Activated CD8-positive, alpha-beta memory T cell treated with anti-CD3 and anti-CD28 coated beads, Interleukin-2, amount 10 ng/mL, durations not matched to agents 7 days and 5 days (primary cell): ENCODE data around the gene PRPF8. TPM values are rescaled to one million over a fixed set of nuclear protein-coding genes. Genes with fewer than 3 reads are reported as not detected.

Experiments
- ATAC-seq: fragments of 150-1000 bp; cut with Tn5 transposase; one replicate; pipeline ENCODE4 v1.10.0; 2021; ENCODE audit warnings: moderate library complexity
- CTCF ChIA-PET: fragments of 350-600 bp; sonication (Branson Sonifier 250); formaldehyde crosslinking; loops from one replicate; lab custom pipeline; 2021; ENCODE audit warnings: antibody characterized with exemption; lab: Charles Lee
- DNase-seq: peaks from one replicate; pipeline ENCODE4 v3.0.0-alpha.2; 2020
- H3K27ac Mint-ChIP-seq: one replicate; pipeline ENCODE4 v1.8.0; 2021; ENCODE audit warnings: mild to moderate bottlenecking, mixed read lengths
- H3K27me3 Mint-ChIP-seq: one replicate; pipeline ENCODE4 v1.8.0; 2021; ENCODE audit warnings: mixed read lengths
- H3K36me3 Mint-ChIP-seq: one replicate; pipeline ENCODE4 v1.8.0; 2021; ENCODE audit warnings: mild to moderate bottlenecking, mixed read lengths
- H3K4me1 Mint-ChIP-seq: one replicate; pipeline ENCODE4 v1.8.0; 2021; ENCODE audit warnings: mixed read lengths
- H3K4me3 Mint-ChIP-seq: one replicate; pipeline ENCODE4 v1.8.0; 2021; ENCODE audit warnings: mild to moderate bottlenecking, moderate library complexity, mixed read lengths
- H3K9me3 Mint-ChIP-seq: one replicate; pipeline ENCODE4 v1.8.0; 2022; ENCODE audit warnings: low read depth, mixed read lengths
- total RNA-seq, 2 experiments: library from RNA; stranded (reverse); gene quantifications; one replicate each; pipeline ENCODE4 v1.2.3, GENCODE V29; 2021

PRPF8 gene
- total RNA-seq, 2 experiments from 2014 or later: 324 to 358 TPM

- Mint-ChIP-seq H3K4me3 (no peak overlapping the region), H3K36me3 (no peaks in the 10 kb centered on the region), H3K4me1 (peaks cover 4% of the 10 kb centered on the region), H3K27ac (no peak overlapping the region), H3K9me3 (no peaks in the 10 kb centered on the region), H3K27me3 (no peaks in the 10 kb centered on the region)
- CTCF ChIA-PET: interaction anchor here (0.9 to 1.5 kb wide), 2 partner anchors 12 to 32 kb away, joined by 3 to 6 read pairs; partner anchors contain the start of gene RILP
- no peak for DNase-seq
- no peak for ATAC-seq
Observed at GRCh38 chr17:1617620-1618174, 67.0 kb downstream of the PRPF8 start.

GRCh38 chr17:1616101-1616500 is 68.6 kb downstream of the PRPF8 start:
- no peaks in the 10 kb centered on the region for H3K36me3 Mint-ChIP-seq
- CTCF ChIA-PET: interaction anchor here (0.7 to 1.7 kb wide), 3 partner anchors 14 to 30 kb away, joined by 3 to 5 read pairs (median 4); no protein-coding TSS in a partner anchor
- ATAC-seq (no peak), DNase-seq (no peak)
- H3K4me1 Mint-ChIP-seq: peaks cover 4% of the 10 kb centered on the region
- no peak overlapping the region for H3K4me3 Mint-ChIP-seq
- H3K27ac Mint-ChIP-seq: no peak overlapping the region
- no peaks in the 10 kb centered on the region for H3K27me3 Mint-ChIP-seq
- no peaks in the 10 kb centered on the region for H3K9me3 Mint-ChIP-seq

DNA sequence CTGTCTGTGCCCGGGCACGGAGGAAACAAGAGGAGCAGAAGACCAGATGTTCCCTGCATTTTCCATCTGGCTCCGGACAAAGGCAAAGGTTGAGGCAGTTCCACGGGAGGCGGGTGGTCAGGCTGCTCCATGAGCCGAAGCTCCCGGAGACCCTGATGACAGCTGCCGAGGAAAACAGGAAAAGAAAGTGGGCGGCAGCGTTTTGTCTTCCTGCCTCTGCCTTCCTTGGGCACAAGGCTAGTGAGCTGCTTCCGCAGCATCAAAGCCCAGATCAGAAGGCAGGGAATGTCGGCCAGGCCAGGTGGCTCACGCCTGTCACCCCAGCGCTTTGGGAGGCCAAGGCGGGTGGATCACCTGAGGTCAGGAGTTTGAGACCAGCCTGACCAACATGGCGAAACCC is 72.3 kb downstream of the PRPF8 start:
- CTCF ChIA-PET: no interaction called here
- Mint-ChIP-seq H3K27me3 (no peaks in the 10 kb centered on the region), H3K9me3 (no peaks in the 10 kb centered on the region), H3K4me1 (peaks cover 10% of the 10 kb centered on the region), H3K4me3 (no peak overlapping the region), H3K27ac (no peak overlapping the region), H3K36me3 (no peaks in the 10 kb centered on the region)
- DNase-seq (no peak), ATAC-seq (no peak)

DNA sequence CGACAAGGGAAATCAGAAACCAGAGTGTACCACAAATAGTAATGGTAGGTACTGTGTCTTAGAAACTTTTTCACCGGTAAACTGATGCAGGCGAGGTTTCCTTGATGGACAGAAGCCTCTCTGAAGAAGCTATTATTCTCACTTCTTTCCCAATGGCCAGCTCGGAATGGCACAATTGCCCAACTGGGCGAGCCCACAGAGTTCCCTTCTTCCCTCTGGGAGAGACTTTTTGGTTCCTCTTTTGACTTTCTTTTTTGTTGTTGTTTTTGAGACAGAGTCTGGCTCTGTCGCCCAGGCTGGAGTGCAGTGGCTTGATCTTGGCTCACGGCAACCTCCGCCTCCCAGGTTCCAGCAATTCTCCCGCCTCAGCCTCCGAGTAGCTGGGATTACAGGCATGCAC is 73.0 kb downstream of the PRPF8 start:
- Mint-ChIP-seq H3K27me3 (no peaks in the 10 kb centered on the region), H3K9me3 (no peaks in the 10 kb centered on the region)

GRCh38 chr17:1608676-1609075 is 76.0 kb downstream of the PRPF8 start:
- Mint-ChIP-seq H3K27me3 (no peaks in the 10 kb centered on the region), H3K27ac (no peak overlapping the region), H3K4me1 (peaks cover 13% of the 10 kb centered on the region), H3K4me3 (no peak overlapping the region), H3K9me3 (no peaks in the 10 kb centered on the region), H3K36me3 (no peaks in the 10 kb centered on the region)
- DNase-seq: no peak
- no peak for ATAC-seq
- CTCF ChIA-PET: interaction anchor here (2.1 kb wide), 1 partner anchor 21 kb away, joined by 10 read pairs; no protein-coding TSS in a partner anchor

More for the DNA sequence above, 73.0 kb downstream of the PRPF8 start:
- no peak overlapping the region for H3K27ac Mint-ChIP-seq
- ATAC-seq (no peak), DNase-seq (no peak)
- H3K4me1 Mint-ChIP-seq: peaks cover 17% of the 10 kb centered on the region
- no peaks in the 10 kb centered on the region for H3K36me3 Mint-ChIP-seq
- CTCF ChIA-PET: no interaction called here
- no peak overlapping the region for H3K4me3 Mint-ChIP-seq

DNA sequence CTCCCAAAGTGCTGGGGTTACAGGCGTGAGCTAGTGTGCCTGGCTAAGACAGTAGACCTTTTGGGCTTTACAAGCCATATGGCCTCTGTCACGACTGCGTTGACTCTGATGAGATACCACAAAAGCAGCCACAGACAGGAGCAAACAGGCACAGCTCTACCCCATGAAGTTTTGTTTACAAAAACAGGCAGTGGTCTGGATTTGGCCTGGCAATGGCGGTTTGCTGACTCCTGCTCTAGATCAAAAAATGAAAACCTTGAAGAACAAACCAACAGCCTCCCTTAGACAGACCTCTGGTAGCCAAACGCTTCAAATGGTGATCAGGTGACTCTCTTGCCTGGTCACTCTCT is 76.7 kb downstream of the PRPF8 start:
- H3K4me1 Mint-ChIP-seq: peaks cover 13% of the 10 kb centered on the region
- H3K27me3 Mint-ChIP-seq: no peaks in the 10 kb centered on the region
- H3K9me3 Mint-ChIP-seq: no peaks in the 10 kb centered on the region
- H3K36me3 Mint-ChIP-seq: no peaks in the 10 kb centered on the region
- no peak for DNase-seq
- peak; percentile 10 for ATAC-seq
- CTCF ChIA-PET: interaction anchor here (2.0 to 2.1 kb wide), 2 partner anchors 22 to 33 kb away, joined by 8 to 10 read pairs; no protein-coding TSS in a partner anchor
- no peak overlapping the region for H3K4me3 Mint-ChIP-seq
- no peak overlapping the region for H3K27ac Mint-ChIP-seq

DNA sequence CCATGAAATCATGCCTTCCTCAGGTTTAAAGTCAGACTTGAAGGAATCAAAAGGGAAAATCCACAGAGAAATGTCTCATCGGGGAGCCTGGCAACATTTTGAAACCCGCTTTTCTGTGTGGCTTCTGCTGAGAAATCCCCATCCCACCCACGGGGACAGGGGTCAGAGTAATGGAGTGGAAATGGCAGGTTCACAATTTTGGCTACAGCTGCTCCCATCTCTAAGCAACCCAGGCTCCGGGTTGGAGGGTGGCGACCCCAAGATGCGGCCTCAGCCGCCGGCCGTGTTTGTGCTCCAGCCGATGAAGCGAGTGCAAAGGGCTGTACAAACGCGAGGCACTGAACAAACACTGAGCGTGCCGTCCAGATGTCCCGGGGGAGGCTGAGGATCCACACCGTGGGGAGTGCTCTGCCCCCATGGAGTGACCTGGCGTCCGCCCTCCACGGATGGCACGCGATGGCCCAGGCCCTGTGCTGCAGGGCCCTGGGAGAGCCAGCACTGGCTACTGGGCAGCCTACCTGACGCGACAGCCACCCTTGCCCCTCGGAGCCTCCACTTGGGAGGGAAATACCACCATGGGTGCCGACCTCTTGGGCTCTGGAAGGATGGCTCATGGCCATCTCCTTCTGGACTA is 78.2 kb downstream of the PRPF8 start:
- H3K4me3 Mint-ChIP-seq: no peak overlapping the region
- ATAC-seq: no peak

GRCh38 chr17:1605681-1606351 is 78.9 kb downstream of the PRPF8 start:
- Mint-ChIP-seq H3K27ac (no peak overlapping the region), H3K36me3 (no peaks in the 10 kb centered on the region), H3K27me3 (no peaks in the 10 kb centered on the region), H3K9me3 (peaks cover 3% of the 10 kb centered on the region), H3K4me1 (peaks cover 13% of the 10 kb centered on the region), H3K4me3 (no peak overlapping the region)
- CTCF ChIA-PET: no interaction called here
- no peak for ATAC-seq
- DNase-seq: no peak

More for the DNA sequence above, 78.2 kb downstream of the PRPF8 start:
- Mint-ChIP-seq H3K9me3 (peaks cover 3% of the 10 kb centered on the region), H3K36me3 (no peaks in the 10 kb centered on the region), H3K27me3 (no peaks in the 10 kb centered on the region), H3K4me1 (peaks cover 13% of the 10 kb centered on the region), H3K27ac (no peak overlapping the region)
- no peak for DNase-seq
- CTCF ChIA-PET: interaction anchor here (2.0 to 2.1 kb wide), 2 partner anchors 24 to 32 kb away, joined by 8 to 10 read pairs; no protein-coding TSS in a partner anchor

DNA sequence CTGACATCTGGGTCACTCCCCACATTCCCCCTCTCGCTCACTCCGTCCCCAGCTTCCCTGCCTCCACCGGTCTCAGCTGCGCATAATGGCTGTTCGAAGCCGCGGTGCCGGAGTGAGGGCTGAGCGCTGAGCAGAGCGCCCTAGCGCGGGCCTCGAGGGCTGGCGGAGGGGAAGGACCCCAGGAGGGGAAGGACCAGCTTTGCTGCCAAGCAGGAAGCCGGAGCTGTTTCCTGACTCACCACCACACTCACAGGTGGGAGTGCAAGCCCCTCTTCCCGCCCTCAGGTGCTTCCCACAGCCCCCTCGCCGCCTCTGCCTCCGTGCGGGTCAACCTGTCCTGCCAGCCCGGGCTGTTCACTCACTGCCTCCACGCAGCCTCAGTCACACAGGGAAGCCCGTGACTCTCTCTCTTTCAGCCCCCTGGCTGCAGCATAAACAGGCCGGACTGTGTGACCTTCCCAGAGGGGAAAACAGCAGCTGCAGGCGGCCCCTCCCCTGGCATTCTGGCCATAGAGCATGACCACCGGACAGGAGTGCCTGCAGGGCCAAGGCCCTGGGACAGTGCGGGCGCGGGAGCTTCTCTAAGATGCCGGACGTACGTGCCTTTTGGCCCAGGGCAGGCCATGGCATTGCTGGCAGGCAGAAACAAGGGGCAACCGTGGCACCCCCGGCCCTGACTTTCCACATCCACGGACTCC is 79.7 kb downstream of the PRPF8 start:
- H3K4me1 Mint-ChIP-seq: peaks cover 13% of the 10 kb centered on the region
- peaks cover 3% of the 10 kb centered on the region for H3K9me3 Mint-ChIP-seq
- H3K4me3 Mint-ChIP-seq: no peak overlapping the region
- CTCF ChIA-PET: no interaction called here
- DNase-seq: no peak
- no peaks in the 10 kb centered on the region for H3K36me3 Mint-ChIP-seq
- no peak for ATAC-seq
- H3K27me3 Mint-ChIP-seq: no peaks in the 10 kb centered on the region
- H3K27ac Mint-ChIP-seq: no peak overlapping the region

- Mint-ChIP-seq H3K27ac (no peak overlapping the region), H3K4me3 (no peak overlapping the region), H3K36me3 (no peaks in the 10 kb centered on the region), H3K9me3 (peaks cover 3% of the 10 kb centered on the region), H3K27me3 (no peaks in the 10 kb centered on the region), H3K4me1 (no peaks in the 10 kb centered on the region)
- no peak for DNase-seq
- ATAC-seq: no peak
- CTCF ChIA-PET: interaction anchor here (0.6 kb wide), 1 partner anchor 14 kb away, joined by 4 read pairs; no protein-coding TSS in a partner anchor
Observed at GRCh38 chr17:1601571-1601970, 83.1 kb downstream of the PRPF8 start.

Other genes with a start within 250 kb of the PRPF8 start
- 10 to 100 TPM; 18.3 to 20.7 TPM for gene CRK, start 228.6 kb downstream of the PRPF8 start, total RNA-seq
- 10 to 100 TPM; 50.6 to 58.4 TPM for gene MYO1C, start 192.2 kb downstream of the PRPF8 start, total RNA-seq
- 10 to 100 TPM; 40.6 to 43.4 TPM for gene INPP5K, start 168.3 kb downstream of the PRPF8 start, total RNA-seq
- 10 to 100 TPM; 42.1 to 69.1 TPM for gene PITPNA, start 122.1 kb downstream of the PRPF8 start, total RNA-seq
- gene SLC43A2, start 56.0 kb downstream of the PRPF8 start, total RNA-seq: 1 to 10 TPM in 1 of 2 experiments, under 1 TPM in 1; 0.55 to 1.3 TPM
- 1 to 10 TPM in 1 of 2 experiments, under 1 TPM in 1; 0.70 to 2.0 TPM for gene SCARF1, start 39.1 kb downstream of the PRPF8 start, total RNA-seq
- 1 to 10 TPM; 4.8 to 6.9 TPM for gene RILP, start 35.0 kb downstream of the PRPF8 start, total RNA-seq
- gene TLCD2, start 25.5 kb upstream of the PRPF8 start, total RNA-seq: under 1 TPM; 0.20 to 0.28 TPM
- 10 to 100 TPM; 28.7 to 32.1 TPM for gene WDR81, start 39.8 kb upstream of the PRPF8 start, total RNA-seq
- gene SERPINF2, start 58.0 kb upstream of the PRPF8 start, total RNA-seq: under 1 TPM; 0.18 to 0.19 TPM
- gene SERPINF1, start 77.2 kb upstream of the PRPF8 start, total RNA-seq: 1 to 10 TPM in 1 of 2 experiments, under 1 TPM in 1; 0.93 to 1.1 TPM
- gene SMYD4, start 145.0 kb upstream of the PRPF8 start, total RNA-seq: 10 to 100 TPM; 34.7 to 45.4 TPM
- gene RPA1, start 145.1 kb upstream of the PRPF8 start, total RNA-seq: 100 to 1,000 TPM; 196 to 249 TPM